Neural progenitor cell (in vitro differentiated cells): ENCODE measurements around the gene ADD3. TPM values are rescaled to one million over a fixed set of nuclear protein-coding genes. Genes with fewer than 3 reads are reported as not detected.

Experiments used
- DNase-seq: peaks from one replicate; pipeline ENCODE4 v3.0.0-alpha.2; 2016; ENCODE audit warnings: low spot score
- H2AFZ ChIP-seq: fragments of 200-600 bp; sonication (generic); replicated peaks from 2 replicates; pipeline ENCODE4 v1.6.1; 2016; ENCODE audit warnings: antibody characterized with exemption
- H3F3A ChIP-seq: fragments of 200-600 bp; sonication (generic); 2 replicates; pipeline ENCODE4 v1.6.1; 2016; ENCODE audit warnings: antibody characterized with exemption, low read depth
- H3K27ac ChIP-seq: fragments of 200-600 bp; sonication (generic); 2 replicates; pipeline ENCODE4 v1.5.1; 2016; ENCODE audit warnings: mild to moderate bottlenecking
- H3K27me3 ChIP-seq: fragments of 200-600 bp; sonication (generic); 2 replicates; pipeline ENCODE4 v1.6.1; 2016; ENCODE audit warnings: mild to moderate bottlenecking, moderate library complexity
- H3K36me3 ChIP-seq: fragments of 200-600 bp; sonication (generic); 2 replicates; pipeline ENCODE4 v1.5.1; 2016
- H3K4me1 ChIP-seq: fragments of 200-600 bp; sonication (generic); 2 replicates; pipeline ENCODE4 v1.6.1; 2016; ENCODE audit warnings: mixed run types
- H3K4me2 ChIP-seq: fragments of 200-600 bp; sonication (generic); 2 replicates; pipeline ENCODE4 v1.6.1; 2016
- H3K4me3 ChIP-seq: fragments of 200-600 bp; sonication (generic); 2 replicates; pipeline ENCODE4 v1.5.1; 2016
- H3K79me2 ChIP-seq: fragments of 200-600 bp; sonication (generic); 2 replicates; pipeline ENCODE4 v1.6.1; 2016; ENCODE audit warnings: low read depth
- H3K9ac ChIP-seq: fragments of 200-600 bp; sonication (generic); 2 replicates; pipeline ENCODE4 v1.6.1; 2016
- H3K9me3 ChIP-seq: fragments of 200-600 bp; sonication (generic); 2 replicates; pipeline ENCODE4 v1.5.1; 2016; ENCODE audit warnings: low read depth
- H4K20me1 ChIP-seq: fragments of 200-600 bp; sonication (generic); 2 replicates; pipeline ENCODE4 v1.6.1; 2016; ENCODE audit warnings: low read depth
- H3K27ac Mint-ChIP-seq: 3 replicates; pipeline ENCODE4 v1.8.0; 2021; ENCODE audit warnings: mixed read lengths
- H3K27me3 Mint-ChIP-seq: 2 replicates; pipeline ENCODE4 v1.8.0; 2022; ENCODE audit warnings: low read depth, mild to moderate bottlenecking, inconsistent platforms, moderate library complexity, mixed read lengths; ENCODE audit not compliant: insufficient read depth
- H3K36me3 Mint-ChIP-seq: 3 replicates; pipeline ENCODE4 v1.8.0; 2021; ENCODE audit warnings: mixed read lengths
- H3K4me1 Mint-ChIP-seq: 3 replicates; pipeline ENCODE4 v1.8.0; 2021; ENCODE audit warnings: mixed read lengths
- H3K4me3 Mint-ChIP-seq: 3 replicates; pipeline ENCODE4 v1.8.0; 2021; ENCODE audit warnings: mild to moderate bottlenecking, moderate library complexity, mixed read lengths
- H3K9me3 Mint-ChIP-seq: 3 replicates; pipeline ENCODE4 v1.8.0; 2020; ENCODE audit warnings: mixed read lengths
- CTCF ChIP-seq: fragments of 200-600 bp; sonication (generic); IDR thresholded peaks from 2 replicates; pipeline ENCODE4 v1.5.1; 2017; ENCODE audit warnings: antibody characterized with exemption, mild to moderate bottlenecking
- EZH2 ChIP-seq: fragments of 200-600 bp; sonication (generic); IDR thresholded peaks from 2 replicates; pipeline ENCODE4 v1.6.1; 2017; ENCODE audit warnings: antibody characterized with exemption, mild to moderate bottlenecking, moderate library complexity
- EZH2phosphoT487 ChIP-seq: fragments of 200-600 bp; sonication (generic); IDR thresholded peaks from 2 replicates; pipeline ENCODE4 v1.6.1; 2017; ENCODE audit warnings: antibody characterized with exemption
- total RNA-seq: library from RNA; depleted of rRNA; stranded (reverse); fragments of >200 nt; gene quantifications from 2 replicates; pipeline ENCODE4 v1.2.3, GENCODE V29; 2015; ENCODE audit warnings: low replicate concordance

The ADD3 gene
- total RNA-seq, 1 donor from 2014 or later, result 345 TPM

- Histone ChIP-seq H3K9ac (no peak overlapping the region), H3K79me2 (no peaks in the 10 kb centered on the region), H3K27ac (no peak overlapping the region), H3K36me3 (no peaks in the 10 kb centered on the region), H3K9me3 (no peaks in the 10 kb centered on the region), H3K4me1 (peaks cover 15% of the 10 kb centered on the region), H2AFZ (no peak overlapping the region), H3F3A (no peaks in the 10 kb centered on the region), H4K20me1 (no peaks in the 10 kb centered on the region), H3K27me3 (no peaks in the 10 kb centered on the region), H3K4me3 (no peak overlapping the region), H3K4me2 (no peak overlapping the region)
- Mint-ChIP-seq H3K27ac (no peak overlapping the region), H3K27me3 (peaks cover 2% of the 10 kb centered on the region), H3K4me1 (peaks cover 29% of the 10 kb centered on the region), H3K36me3 (no peaks in the 10 kb centered on the region), H3K9me3 (no peaks in the 10 kb centered on the region), H3K4me3 (no peak overlapping the region)
- TF ChIP-seq CTCF (no peak), EZH2phosphoT487 (no peak), EZH2 (no peak)
- no peak for DNase-seq
These were observed 38.6 kb upstream of the ADD3 start for GRCh38 chr10:109968953-109969759.

DNA sequence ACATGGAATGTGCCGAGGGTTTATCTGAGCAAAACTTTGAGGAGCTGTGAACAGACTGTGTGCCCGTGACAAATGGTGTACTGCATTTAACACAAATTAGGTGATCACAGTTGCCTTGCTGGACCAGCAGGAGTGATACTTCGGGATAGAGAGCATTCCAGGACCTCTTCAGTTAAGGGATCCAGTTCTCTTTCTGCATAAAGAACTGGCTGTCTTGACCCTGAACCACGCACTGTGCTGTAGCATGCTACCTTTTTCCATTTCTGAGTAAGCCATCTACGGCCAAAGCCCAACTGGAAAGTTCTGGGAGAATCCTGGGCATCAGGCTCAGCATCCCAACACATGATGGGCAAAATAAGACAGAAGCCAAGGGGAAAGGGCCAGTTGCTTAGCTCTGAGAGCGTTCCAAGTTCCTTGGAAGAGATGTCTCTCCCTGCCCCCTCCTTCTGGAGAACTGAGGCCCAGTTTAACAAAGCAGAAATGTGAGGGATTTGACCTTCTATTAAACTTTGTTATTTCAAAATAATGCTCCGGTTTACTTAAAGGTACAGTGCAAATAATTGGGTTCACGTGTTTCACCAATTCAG is 37.9 kb upstream of the ADD3 start:
- Mint-ChIP-seq H3K4me3 (no peak overlapping the region), H3K27ac (no peak overlapping the region), H3K4me1 (peaks cover 33% of the 10 kb centered on the region), H3K27me3 (no peaks in the 10 kb centered on the region), H3K9me3 (no peaks in the 10 kb centered on the region), H3K36me3 (no peaks in the 10 kb centered on the region)
- Histone ChIP-seq H3K27ac (no peak overlapping the region), H3K27me3 (no peaks in the 10 kb centered on the region), H2AFZ (no peak overlapping the region), H3K79me2 (no peaks in the 10 kb centered on the region), H3K9me3 (no peaks in the 10 kb centered on the region), H3K4me1 (peaks cover 15% of the 10 kb centered on the region), H3K9ac (no peak overlapping the region), H3K36me3 (no peaks in the 10 kb centered on the region), H3K4me2 (no peak overlapping the region), H4K20me1 (no peaks in the 10 kb centered on the region), H3F3A (no peaks in the 10 kb centered on the region), H3K4me3 (no peak overlapping the region)
- TF ChIP-seq EZH2 (no peak), CTCF (no peak), EZH2phosphoT487 (no peak)
- no peak for DNase-seq

DNA sequence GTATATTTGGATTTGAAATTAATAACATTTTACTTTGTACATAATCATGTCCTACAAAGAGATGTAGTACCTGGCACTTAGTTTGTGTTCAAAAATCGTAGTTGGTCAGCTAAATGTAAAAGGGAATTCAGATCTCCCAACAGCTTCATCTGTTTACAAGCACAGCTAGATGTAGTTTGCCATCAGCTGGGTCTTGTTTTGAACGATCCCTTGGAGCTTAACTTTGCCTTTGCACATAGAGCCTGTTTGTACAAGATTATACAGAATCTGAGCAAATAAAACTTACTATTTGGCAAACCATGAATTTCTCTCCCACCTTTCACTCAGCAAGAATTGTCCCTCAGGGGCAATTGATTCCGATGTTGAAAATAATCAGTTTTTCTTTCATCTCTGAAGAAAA is 36.1 kb upstream of the ADD3 start:
- Histone ChIP-seq H3K4me3 (no peak overlapping the region), H3K36me3 (no peaks in the 10 kb centered on the region), H3K4me2 (no peak overlapping the region), H4K20me1 (no peaks in the 10 kb centered on the region), H3K9me3 (no peaks in the 10 kb centered on the region), H3F3A (no peaks in the 10 kb centered on the region), H3K27ac (no peak overlapping the region), H3K27me3 (no peaks in the 10 kb centered on the region), H2AFZ (no peak overlapping the region), H3K4me1 (peaks cover 14% of the 10 kb centered on the region), H3K9ac (no peak overlapping the region), H3K79me2 (no peaks in the 10 kb centered on the region)
- no peak for DNase-seq
- no peak overlapping the region for H3K4me3 Mint-ChIP-seq
- peaks cover 45% of the 10 kb centered on the region for H3K4me1 Mint-ChIP-seq
- TF ChIP-seq CTCF (no peak), EZH2 (no peak), EZH2phosphoT487 (no peak)
- no peaks in the 10 kb centered on the region for H3K27me3 Mint-ChIP-seq
- no peaks in the 10 kb centered on the region for H3K36me3 Mint-ChIP-seq
- H3K27ac Mint-ChIP-seq, result no peak overlapping the region
- H3K9me3 Mint-ChIP-seq, result no peaks in the 10 kb centered on the region
